ENCODE data around the gene TADA2A. TPM values are rescaled to one million over a fixed set of nuclear protein-coding genes. Genes with fewer than 3 reads are reported as not detected.

TADA2A gene
- total RNA-seq, 1 experiment from 2014 or later: 24.6 TPM

DNA sequence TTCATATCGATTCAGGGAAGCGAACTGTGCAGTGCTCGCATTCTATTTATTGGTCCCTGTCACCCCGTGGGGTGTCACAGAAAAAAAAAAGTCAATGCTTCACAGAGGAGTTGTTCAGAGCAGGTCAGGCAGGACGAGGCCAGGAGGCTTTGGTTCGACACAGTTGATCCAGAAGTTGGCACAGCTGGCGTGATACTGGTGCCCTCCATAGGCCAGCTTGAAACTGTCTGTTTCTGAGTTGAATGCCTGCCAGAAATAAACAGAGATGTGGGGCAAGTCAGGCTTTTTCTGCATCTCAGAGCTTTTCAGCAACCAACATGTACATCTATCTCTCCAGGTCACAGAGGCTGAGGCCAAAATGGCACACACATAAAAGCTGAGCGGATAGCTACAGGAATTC lies 112.1 kb downstream of the TADA2A start:
- H3K4me1 ChIP-seq (ENCODE audit: control insufficient read depth in 1 of 2, insufficient read depth in 2 of 2, low read length in 2 of 2): no peaks in the 10 kb centered on the region
- intact Hi-C loops (cut with micrococcal nuclease): loop anchor here (1.0 kb wide), 1 partner anchor 8 kb away; no protein-coding TSS in a partner anchor
- no peak overlapping the region for H2AFZ ChIP-seq (ENCODE audit: low read depth, low read length, poor library complexity, severe bottlenecking)
- ChIA-PET POLR2A (no interaction called here), CTCF (no interaction called here), RAD21 (ENCODE audit: low non-redundant PET in 1 of 2, low total read pairs in 2 of 2, uncharacterized antibody in 2 of 2, unreplicated experiment in 2 of 2) (no interaction called here)
- DNase-seq (ENCODE audit: low read depth, low spot score): no peak
- H4K20me1 ChIP-seq (ENCODE audit: insufficient read depth): no peaks in the 10 kb centered on the region
- H3K27me3 ChIP-seq (ENCODE audit: insufficient read depth, low read length): no peaks in the 10 kb centered on the region
- H3K9me3 ChIP-seq (ENCODE audit: control insufficient read depth in 1 of 2, insufficient read depth in 1 of 2, low read depth in 1 of 2, low read length in 2 of 2): no peaks in the 10 kb centered on the region
- H3K9me2 ChIP-seq (ENCODE audit: insufficient read depth): no peaks in the 10 kb centered on the region
- TF ChIP-seq RAD21 (IDR thresholded peaks at IDR 0.05; ENCODE audit: low read depth) (peak; percentile 19; the same call in 1 of the 2 replicates), ZFX (IDR thresholded peaks at IDR 0.05) (no peak), POLR2AphosphoS5 (IDR thresholded peaks at IDR 0.05; ENCODE audit: low read depth, low read length) (no peak), ATF3 (IDR thresholded peaks at IDR 0.05) (no peak)
- ATAC-seq: no peak
- H3K27ac ChIP-seq (ENCODE audit: low read depth, low read length): no peak overlapping the region
- no peak overlapping the region for H3K9ac ChIP-seq (ENCODE audit: low read length)
- H3K36me3 ChIP-seq (ENCODE audit: control insufficient read depth in 1 of 2, insufficient read depth in 2 of 2, low read length in 2 of 2): peaks cover 11 to 15% of the 10 kb centered on the region in 2 experiments; a peak in 3 of 4 replicates
- no TSS peak for BruUV-seq (replicated peaks)
- H3K4me3 ChIP-seq (replicated peaks in 1 of 2; ENCODE audit: low read depth in 1 of 2, low read length in 2 of 2): no peak overlapping the region
- no peak overlapping the region for H3K4me2 ChIP-seq (ENCODE audit: low read length)
- no peaks in the 10 kb centered on the region for H3K79me2 ChIP-seq (ENCODE audit: insufficient read depth, low read length)

- H3K27ac ChIP-seq (ENCODE audit: low read depth, low read length): no peak overlapping the region
- DNase-seq (ENCODE audit: low read depth, low spot score) (no peak), ATAC-seq (no peak)
- no peak overlapping the region for H2AFZ ChIP-seq (ENCODE audit: low read depth, low read length, poor library complexity, severe bottlenecking)
- no peak overlapping the region for H3K9ac ChIP-seq (ENCODE audit: low read length)
- TF ChIP-seq ZBTB33 (IDR thresholded peaks at IDR 0.05; ENCODE audit: extremely low read depth, insufficient replicate concordance, low read length) (no peak), SIN3A (IDR thresholded peaks at IDR 0.05; ENCODE audit: low read depth) (no peak), ATF3 (IDR thresholded peaks at IDR 0.05) (no peak), ELF1 (IDR thresholded peaks at IDR 0.05; ENCODE audit: borderline replicate concordance, low read depth) (no peak), JUND (IDR thresholded peaks at IDR 0.05) (no peak), EZH2 (IDR thresholded peaks at IDR 0.05) (no peak), SRF (IDR thresholded peaks at IDR 0.05; ENCODE audit: low read depth) (no peak), EGR1 (IDR thresholded peaks at IDR 0.05; ENCODE audit: low read depth) (no peak), ZNF274 (IDR thresholded peaks at IDR 0.05; ENCODE audit: low read depth, low read length) (no peak), FOSL1 (IDR thresholded peaks at IDR 0.05; ENCODE audit: low read depth) (no peak)
- no TSS peak for BruUV-seq (replicated peaks)
- no peaks in the 10 kb centered on the region for H3K9me3 ChIP-seq (ENCODE audit: control insufficient read depth in 1 of 2, insufficient read depth in 1 of 2, low read depth in 1 of 2, low read length in 2 of 2)
- no peak overlapping the region for H3K4me3 ChIP-seq (replicated peaks in 1 of 2; ENCODE audit: low read depth in 1 of 2, low read length in 2 of 2)
- H3K79me2 ChIP-seq (ENCODE audit: insufficient read depth, low read length): no peaks in the 10 kb centered on the region
- H3K36me3 ChIP-seq (ENCODE audit: control insufficient read depth in 1 of 2, insufficient read depth in 2 of 2, low read length in 2 of 2): peaks cover 11 to 15% of the 10 kb centered on the region in 2 experiments; a peak in 3 of 4 replicates
- intact Hi-C loops (cut with micrococcal nuclease): loop anchor here (1.0 kb wide), 1 partner anchor 8 kb away; no protein-coding TSS in a partner anchor
- H3K9me2 ChIP-seq (ENCODE audit: insufficient read depth): no peaks in the 10 kb centered on the region
- H3K4me2 ChIP-seq (ENCODE audit: low read length): no peak overlapping the region
- no peaks in the 10 kb centered on the region for H3K27me3 ChIP-seq (ENCODE audit: insufficient read depth, low read length)
- POLR2A ChIA-PET: no interaction called here
- no peaks in the 10 kb centered on the region for H4K20me1 ChIP-seq (ENCODE audit: insufficient read depth)
- no peaks in the 10 kb centered on the region for H3K4me1 ChIP-seq (ENCODE audit: control insufficient read depth in 1 of 2, insufficient read depth in 2 of 2, low read length in 2 of 2)
- RAD21 ChIA-PET (ENCODE audit: low non-redundant PET in 1 of 2, low total read pairs in 2 of 2, uncharacterized antibody in 2 of 2, unreplicated experiment in 2 of 2): no interaction called here
- CTCF ChIA-PET: no interaction called here
Measured at GRCh38 chr17:37519251-37519985, 112.7 kb downstream of the TADA2A start.
